Activated CD8-positive, alpha-beta memory T cell treated with anti-CD3 and anti-CD28 coated beads for 36 hours (primary cell): ENCODE results near the gene CKLF. TPM values are rescaled to one million over a fixed set of nuclear protein-coding genes. Genes with fewer than 3 reads are reported as not detected.
"Not testable (repeated sequence)": the region's sequence is repeated elsewhere in the genome, so short reads cannot be mapped to it uniquely, and the experiment has no call there.

Experiments
- CTCF ChIA-PET: fragments of 350-600 bp; sonication (Branson Sonifier 250); formaldehyde crosslinking; loops from one replicate; lab custom pipeline; 2021; ENCODE audit warnings: antibody characterized with exemption; lab: Charles Lee
- POLR2A ChIA-PET: fragments of 350-600 bp; sonication (Branson Sonifier 250); formaldehyde crosslinking; loops from one replicate; lab custom pipeline; 2021; ENCODE audit warnings: antibody characterized with exemption; lab: Charles Lee
- total RNA-seq, 2 experiments: library from RNA; stranded (reverse); gene quantifications; one replicate each; pipeline ENCODE4 v1.2.3, GENCODE V29; 2021

The CKLF gene
- total RNA-seq, 2 experiments from 2014 or later: 134 to 148 TPM

DNA sequence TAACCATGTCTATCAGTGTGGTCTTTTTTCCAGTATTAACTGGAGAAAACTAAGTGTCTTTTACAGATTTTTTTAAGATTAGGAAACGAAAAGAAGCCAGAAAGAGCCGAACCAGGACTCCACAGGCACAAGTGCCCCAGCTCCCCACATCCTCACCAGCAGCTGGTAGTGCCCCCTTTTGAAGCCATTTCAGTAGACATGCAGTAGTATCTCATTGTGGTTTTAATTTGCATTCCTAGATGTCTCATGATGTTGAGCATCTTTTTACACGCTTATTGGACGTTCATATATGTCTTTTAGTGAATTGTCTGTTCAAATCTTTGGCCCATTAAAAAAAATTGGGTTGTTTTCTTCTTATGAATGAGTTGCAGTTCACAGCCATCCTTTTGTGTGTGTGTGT is 47.4 kb downstream of the CKLF start:
- POLR2A ChIA-PET: no interaction called here

DNA sequence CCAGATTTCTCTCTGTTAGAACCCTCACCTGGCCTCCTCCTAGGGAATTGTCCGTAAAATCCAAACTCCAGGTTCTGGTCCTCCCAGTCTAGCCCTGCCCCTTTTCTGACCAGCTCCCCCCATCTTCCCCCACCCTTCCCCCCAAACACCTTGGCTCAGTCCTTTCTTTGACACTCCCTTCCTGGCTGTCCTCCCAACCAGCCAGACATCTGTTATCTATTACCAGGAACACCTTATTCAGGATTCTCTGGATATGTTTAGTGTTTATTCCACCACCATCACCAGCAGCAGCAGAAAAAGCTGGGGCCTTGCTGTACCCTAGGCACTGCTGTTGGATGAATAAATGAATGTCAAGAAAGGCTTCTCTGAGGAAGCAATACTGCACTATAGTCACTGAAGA is 48.1 kb downstream of the CKLF start:
- POLR2A ChIA-PET: no interaction called here
- CTCF ChIA-PET: interaction anchor here (1.1 kb wide), 1 partner anchor 38 kb away, joined by 3 read pairs; no protein-coding TSS in a partner anchor

More for the DNA sequence above, 47.4 kb downstream of the CKLF start:
- CTCF ChIA-PET: interaction anchor here (1.1 kb wide), 1 partner anchor 9 kb away, joined by 4 read pairs; no protein-coding TSS in a partner anchor

DNA sequence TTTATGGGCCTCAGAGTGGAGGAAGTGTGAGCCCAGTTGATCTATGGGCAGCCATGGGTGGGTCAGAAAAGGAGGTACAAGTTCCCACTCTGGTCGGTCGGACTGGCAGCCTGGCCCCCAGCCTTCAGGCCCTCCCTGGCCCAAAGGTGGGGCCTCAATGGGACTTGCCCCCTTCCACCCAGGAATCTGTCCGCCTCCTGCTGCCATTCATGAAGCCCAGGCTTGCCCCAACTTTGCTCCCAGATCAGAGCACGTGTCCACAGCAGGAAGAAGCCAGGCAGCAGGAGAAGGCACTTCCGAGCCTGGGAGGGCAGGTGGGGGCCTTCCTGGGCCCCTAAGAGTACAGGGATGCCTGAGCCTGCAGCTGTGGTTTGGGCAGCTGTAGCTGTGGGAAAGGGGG is 49.1 kb downstream of the CKLF start:
- ChIA-PET POLR2A (no interaction called here), CTCF (interaction anchor here (1.1 kb wide), 1 partner anchor 39 kb away, joined by 3 read pairs; no protein-coding TSS in a partner anchor)

DNA sequence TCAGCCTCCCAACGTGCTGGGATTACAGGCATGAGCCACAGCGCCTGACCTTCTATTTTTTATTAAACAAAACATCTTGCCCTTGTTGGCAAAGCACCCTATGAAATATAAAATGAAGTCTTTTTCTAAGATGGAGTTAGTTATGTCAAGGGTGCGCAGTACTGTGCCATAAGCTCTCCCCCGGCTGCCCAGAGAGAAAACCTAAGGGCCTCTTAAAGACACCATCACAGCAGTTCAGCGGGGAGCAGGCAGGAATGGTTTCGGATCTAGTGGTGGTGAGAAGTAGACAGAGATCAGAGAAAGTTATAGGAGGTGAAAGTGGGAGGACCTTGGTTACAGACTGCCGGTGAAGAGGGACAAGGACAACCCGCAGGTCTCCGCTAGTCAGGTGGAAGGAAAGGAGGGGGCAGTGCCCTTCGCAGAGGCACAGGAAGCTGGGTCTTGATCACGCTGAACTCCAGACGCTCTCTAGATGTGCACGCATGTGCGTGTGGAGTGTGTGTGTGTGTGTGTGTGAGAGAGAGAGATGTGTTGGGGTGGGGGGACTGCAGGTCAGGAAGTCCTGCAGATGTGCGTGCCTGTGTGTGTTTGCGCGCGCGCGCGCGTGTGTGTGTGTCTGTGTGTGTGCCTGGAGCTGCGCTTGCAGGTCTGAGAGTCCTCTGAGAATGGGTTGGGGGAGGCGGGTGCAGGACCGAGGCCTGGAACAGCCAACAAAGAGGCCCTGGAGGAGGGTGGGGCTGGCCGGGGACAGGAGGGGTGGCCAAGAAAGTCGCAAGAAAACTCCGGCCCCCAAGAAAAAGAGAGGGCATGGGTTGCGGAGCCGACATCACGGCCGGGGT is 51.4 kb downstream of the CKLF start:
- CTCF ChIA-PET: interaction anchor here (0.8 to 2.5 kb wide), 10 partner anchors 13 to 219 kb away, joined by 3 to 18 read pairs (median 4); no protein-coding TSS in a partner anchor

DNA sequence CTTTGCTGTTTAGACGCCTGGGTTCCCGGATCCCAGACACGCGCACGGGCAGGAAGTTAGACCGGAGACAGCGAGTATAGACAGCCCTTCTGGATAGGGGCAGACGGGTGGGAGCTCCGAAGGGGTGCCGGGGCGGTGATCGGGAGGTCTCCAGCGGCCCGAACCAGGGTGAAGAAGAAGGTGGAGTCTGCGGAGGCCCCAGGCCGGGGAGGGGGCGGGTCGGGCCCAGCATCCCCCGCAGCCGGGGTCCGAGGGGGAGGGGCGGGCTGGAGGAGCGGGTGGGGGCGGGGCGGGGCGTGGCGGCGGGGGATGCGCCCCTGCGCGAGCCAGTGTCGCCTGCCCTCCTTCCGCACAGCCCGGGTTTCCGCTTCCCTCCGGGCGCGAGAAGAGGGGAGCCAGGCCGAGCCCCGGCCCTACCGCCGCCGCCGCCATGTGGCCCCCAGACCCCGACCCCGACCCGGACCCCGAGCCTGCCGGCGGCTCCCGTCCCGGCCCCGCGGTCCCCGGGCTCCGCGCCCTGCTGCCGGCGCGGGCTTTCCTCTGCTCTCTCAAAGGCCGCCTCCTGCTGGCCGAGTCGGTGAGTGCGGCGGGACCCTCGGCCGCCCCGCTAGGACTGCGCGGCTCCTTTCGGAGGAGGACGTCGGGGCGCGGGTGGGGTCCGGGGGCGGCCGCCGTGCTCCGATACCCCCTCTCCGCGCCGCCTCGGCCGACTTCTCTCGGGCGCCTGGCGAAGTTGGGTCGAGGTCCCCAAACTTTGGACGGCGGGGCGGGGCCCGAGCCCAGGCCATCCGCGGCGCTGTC is 52.2 kb downstream of the CKLF start, which contains the start of gene CMTM3:
CMTM3 (plus strand) TSS at position 329 of the 801 bp plus-strand sequence; CDS start at position 431, 102 bp downstream.
- ChIA-PET CTCF (interaction anchor here (1.0 to 2.5 kb wide), 8 partner anchors 8 to 198 kb away, joined by 3 to 18 read pairs (median 4); no protein-coding TSS in a partner anchor), POLR2A (interaction anchor here (0.6 to 1.8 kb wide), 6 partner anchors 14 to 126 kb away, joined by 3 to 9 read pairs (median 4); no protein-coding TSS in a partner anchor)

More for the DNA sequence above, 51.4 kb downstream of the CKLF start:
- POLR2A ChIA-PET: interaction anchor here (0.6 to 1.8 kb wide), 7 partner anchors 13 to 271 kb away, joined by 3 to 9 read pairs (median 5); no protein-coding TSS in a partner anchor

DNA sequence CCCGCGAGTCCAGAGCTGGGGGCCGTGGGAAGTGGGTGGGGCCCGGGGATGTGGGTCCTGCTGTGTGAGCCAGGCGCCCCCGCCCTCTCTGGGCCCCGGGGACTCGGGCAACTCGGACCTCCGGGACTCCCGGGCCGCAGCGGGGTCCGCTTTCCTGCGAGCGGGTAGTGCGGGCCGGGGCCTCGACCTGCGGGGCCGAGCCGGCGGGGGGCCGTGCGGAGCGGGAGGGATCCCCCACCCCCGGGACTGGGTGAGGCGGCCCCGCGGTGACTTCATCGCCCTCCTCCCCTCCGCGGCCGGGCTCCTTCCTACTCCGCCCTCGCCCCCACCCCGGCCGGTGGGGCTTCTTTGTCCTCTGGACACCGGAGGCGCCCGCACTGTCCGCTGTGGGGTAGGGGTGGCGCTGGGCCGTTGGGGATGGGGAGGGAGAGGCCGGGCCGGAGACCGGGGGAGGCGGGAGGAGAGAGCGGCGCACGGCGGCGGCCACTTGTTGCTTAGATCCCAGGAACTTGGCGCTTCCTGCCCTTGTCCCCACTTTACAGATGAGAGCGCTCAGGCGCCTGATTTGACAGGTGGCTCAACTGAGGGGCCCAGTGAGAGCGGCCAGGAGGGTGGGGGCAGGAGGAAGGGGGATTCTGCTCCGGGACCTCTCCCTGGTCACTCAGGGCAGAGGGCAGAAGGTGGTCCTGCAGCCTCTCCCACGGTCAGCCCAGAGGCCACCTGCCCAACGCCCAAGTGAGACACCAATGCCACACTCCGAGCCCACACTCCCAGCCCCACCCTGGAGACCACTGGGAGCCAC is 53.0 kb downstream of the CKLF start:
- ChIA-PET CTCF (interaction anchor here (1.2 to 3.9 kb wide), 3 partner anchors 9 to 47 kb away, joined by 3 to 26 read pairs (median 18); no protein-coding TSS in a partner anchor), POLR2A (interaction anchor here (1.0 kb wide), 1 partner anchor 42 kb away, joined by 3 read pairs; no protein-coding TSS in a partner anchor)

DNA sequence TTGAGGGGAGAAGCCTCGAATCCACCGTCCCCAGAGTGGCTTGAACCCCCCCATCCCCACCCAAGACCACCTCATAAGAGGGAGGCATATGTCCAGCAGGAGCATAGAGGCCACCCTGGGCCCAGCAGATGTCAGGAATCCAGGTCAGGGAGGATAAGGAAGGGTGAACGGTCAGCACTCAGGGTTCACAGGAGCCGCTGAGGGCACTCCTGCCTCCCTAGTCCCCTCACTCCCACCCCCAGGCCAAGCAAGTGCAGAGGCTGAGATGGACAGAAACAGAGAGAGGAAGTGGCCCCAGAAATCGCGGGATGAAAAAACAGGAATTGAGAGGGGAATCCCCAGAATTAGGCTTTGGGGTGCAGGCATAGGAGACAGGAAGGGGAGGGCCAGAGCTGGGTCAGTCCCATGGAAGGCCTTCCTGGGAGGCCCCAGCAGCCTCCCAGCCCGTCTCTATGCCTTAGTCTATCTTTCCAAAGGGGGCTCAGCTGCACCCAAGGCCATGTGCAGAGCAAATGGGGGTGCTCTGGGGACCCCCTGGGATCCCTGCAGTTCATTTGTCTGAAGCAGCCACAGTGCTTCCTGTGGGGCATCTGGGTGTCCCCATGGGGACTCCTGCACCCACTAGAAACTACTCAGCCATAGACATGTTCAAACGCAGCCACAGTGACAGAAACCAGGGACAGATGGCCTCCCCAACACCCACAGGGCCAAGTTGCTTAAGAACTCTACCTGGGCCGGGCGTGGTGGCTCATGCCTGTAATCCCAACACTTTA is 53.8 kb downstream of the CKLF start:
- ChIA-PET CTCF (interaction anchor here (0.6 to 3.9 kb wide), 2 partner anchors 46 to 95 kb away, joined by 5 to 26 read pairs; no protein-coding TSS in a partner anchor), POLR2A (interaction anchor here (0.6 kb wide), 1 partner anchor 54 kb away, joined by 3 read pairs; the partner anchor contains the start of gene CKLF)

DNA sequence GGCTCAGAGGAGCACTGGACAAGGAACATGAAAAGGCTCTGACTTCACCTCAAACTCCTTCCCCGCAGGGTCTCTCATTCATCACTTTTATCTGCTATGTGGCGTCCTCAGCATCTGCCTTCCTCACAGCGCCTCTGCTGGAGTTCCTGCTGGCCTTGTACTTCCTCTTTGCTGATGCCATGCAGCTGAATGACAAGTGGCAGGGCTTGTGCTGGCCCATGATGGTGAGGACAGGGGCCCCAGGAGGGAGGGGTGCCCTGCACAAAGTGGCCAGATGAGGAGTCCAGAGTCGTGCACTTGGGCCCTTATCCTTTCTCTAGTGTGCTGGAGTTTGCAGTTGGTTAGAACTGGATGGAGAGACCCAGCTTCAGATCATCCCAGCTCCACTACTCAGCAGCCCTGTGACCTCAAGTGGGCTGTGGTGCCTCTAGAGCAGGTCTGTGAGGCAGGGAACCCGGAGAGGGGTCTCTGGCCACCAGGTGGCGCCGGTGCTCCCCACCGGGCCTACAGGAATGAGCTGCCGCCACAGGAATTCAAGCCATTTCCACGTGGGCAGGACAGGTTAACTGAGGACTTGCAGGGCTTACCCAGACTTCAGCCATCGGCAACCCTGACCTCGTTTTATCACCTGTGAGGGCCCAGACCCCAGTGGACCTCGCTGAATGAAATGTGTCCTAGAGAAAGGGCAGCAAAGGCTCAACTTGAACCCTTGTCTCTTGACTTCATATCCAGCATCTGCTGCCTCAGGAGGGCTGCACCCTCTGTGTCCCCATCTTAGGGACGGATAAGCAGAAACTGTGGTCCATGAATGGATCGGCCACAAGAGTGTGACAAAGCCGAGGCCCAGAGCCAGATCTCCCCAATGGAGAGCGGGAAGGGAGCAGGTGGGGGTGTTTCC is 56.1 kb downstream of the CKLF start:
- POLR2A ChIA-PET: no interaction called here

DNA sequence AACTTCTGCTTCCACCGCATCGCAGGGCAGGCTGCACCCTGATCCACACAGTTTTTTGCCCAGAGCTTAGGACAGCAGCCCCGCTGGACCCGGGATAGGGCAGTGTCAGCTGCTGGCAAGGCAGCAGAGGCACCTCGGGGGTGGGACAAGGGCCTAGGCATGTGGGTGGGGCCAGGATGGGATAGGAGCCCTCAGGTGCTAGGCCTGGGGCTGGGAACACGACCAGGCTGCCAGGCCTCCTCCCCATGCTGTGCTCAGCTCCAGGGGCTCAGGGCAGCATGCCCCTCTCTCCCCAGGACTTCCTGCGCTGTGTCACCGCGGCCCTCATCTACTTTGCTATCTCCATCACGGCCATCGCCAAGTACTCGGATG is 56.7 kb downstream of the CKLF start:
- CTCF ChIA-PET: interaction anchor here (0.7 to 3.9 kb wide), 19 partner anchors 9 to 202 kb away, joined by 3 to 26 read pairs (median 4); partner anchors contain the start of gene CKLF
- POLR2A ChIA-PET: interaction anchor here (0.6 kb wide), 1 partner anchor 99 kb away, joined by 12 read pairs; no protein-coding TSS in a partner anchor

More for the DNA sequence above, 56.1 kb downstream of the CKLF start:
- CTCF ChIA-PET: interaction anchor here (0.6 to 3.9 kb wide), 24 partner anchors 9 to 260 kb away, joined by 3 to 26 read pairs (median 4); partner anchors contain the start of gene CKLF

DNA sequence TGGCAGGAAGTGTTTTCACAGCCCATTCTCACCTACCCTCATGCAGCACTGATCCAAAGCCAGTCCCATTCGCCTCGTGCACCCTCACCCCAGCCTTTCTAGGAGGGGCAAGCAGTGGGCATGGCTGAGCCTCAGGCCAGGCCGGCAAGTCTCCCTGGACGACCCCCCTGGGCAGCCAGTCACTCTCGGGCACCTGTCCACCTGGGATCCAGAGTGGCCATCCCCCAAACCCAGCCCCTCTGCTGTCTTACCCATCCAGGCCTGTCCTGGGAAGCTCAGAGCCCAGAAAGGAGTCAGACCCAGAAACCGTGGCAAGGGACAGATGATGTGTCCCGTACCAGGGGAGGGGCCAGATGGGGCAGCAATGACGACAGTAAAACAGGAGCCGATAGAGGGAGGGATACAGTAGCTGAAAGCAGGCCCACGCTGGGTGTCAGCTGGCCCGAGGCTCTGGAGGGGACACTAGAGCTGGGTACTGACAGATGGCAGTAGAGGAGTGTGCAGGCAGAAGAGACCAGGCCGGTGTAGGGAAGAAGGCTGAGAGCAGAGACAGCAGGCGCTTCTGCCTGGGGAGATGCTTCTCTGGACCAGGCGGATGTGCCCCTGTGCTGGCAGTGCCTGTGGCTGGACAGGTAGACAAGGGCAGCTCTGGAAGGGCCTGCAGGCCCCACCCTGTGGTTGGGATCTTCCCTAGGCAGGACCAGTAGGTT is 57.9 kb downstream of the CKLF start:
- ChIA-PET CTCF (interaction anchor here (1.1 to 2.0 kb wide), 3 partner anchors 11 to 258 kb away, joined by 3 to 4 read pairs (median 3); no protein-coding TSS in a partner anchor), POLR2A (no interaction called here)

DNA sequence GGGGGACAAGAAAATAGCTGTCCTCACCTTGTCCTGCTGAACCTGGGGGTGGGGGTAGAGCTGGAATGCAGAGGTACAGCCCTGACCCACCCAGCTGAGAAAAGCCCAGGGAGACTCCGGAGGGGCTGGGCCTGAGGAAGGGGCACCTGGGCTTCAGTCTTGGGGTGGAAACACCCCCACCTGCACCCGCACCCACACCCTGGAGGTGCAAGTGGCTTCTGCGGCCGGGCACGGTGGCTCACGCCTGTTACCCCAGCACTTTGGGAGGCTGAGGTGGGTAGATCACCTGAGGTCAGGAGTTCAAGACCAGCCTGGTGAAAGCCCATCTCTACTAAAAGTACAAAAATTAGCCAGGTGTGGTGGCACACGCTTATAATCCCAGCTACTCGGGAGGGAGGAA is 59.5 kb downstream of the CKLF start:
- POLR2A ChIA-PET, CTCF ChIA-PET: not testable (repeated sequence)

DNA sequence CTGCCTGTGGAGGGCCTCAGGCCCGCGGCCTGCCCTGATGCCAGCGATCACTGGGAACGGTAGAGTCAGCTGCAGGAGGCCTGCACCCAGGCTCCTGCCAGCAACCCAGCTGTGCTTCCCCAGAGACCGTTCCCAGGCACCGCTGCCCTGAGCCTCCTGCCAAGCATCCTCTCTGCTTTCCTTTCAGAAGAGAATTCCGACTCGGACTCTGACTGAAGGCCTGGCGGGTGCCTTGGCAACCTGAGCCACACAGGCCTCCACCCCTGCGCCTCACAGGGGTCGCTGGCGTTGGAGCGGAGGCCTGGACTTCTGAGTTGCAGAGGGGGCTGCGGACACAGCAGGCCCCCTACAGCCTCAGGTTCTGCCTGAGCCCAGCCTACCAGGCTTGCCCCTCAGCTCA is 60.0 kb downstream of the CKLF start:
- CTCF ChIA-PET: no interaction called here
- POLR2A ChIA-PET: no interaction called here

DNA sequence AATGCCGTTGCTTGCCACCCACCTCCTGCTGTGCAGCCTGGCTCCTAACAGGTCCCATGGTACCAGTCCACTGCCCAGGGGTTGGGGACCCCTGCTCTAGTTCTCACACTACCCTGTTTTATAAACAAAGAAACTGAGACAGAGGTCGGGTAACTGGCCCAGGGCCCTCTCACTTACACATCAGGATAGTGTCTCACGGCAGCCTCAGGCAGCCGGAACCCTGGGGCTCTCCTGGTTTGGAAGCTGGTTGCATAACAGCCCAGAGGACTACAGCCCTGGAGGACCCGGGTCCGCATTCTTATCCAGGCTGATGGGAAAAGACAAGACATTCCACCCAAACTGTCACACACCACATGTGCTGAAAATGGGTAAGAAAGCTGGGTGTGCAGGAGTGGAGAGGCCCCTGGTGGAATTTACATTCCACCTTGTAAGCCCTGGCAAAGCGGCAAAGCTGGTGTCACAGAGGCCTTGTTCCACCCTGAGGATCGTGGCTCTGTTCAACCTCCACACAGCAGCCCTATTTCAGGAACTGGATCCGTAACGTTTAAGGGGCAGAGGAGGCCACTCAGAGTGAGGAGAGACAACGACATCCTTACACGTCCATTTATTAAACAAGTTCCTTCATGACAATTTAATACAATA is 61.9 kb downstream of the CKLF start:
- ChIA-PET CTCF (no interaction called here), POLR2A (no interaction called here)
